IMR-90 (cell line): ENCODE measurements around the gene COPA. TPM values are rescaled to one million over a fixed set of nuclear protein-coding genes. Genes with fewer than 3 reads are reported as not detected.

Experiments
- ATAC-seq: fragments of 200-7000 bp; cut with Tn5 transposase; 2 replicates; pipeline ENCODE4 v1.9.1; 2020; ENCODE audit warnings: low read depth, mild to moderate bottlenecking, moderate library complexity
- BruUV-seq: library from RNA; stranded (reverse); fragments of 400-500 nt; replicated peaks from 2 replicates; lab custom pipeline; 2021; lab: Mats Ljungman, UMichigan
- CTCF ChIA-PET: fragments of 300-600 bp; formaldehyde crosslinking; extraction: SDS; loops from one replicate; lab custom pipeline; 2021; ENCODE audit warnings: antibody characterized with exemption; lab: Yijun Ruan, JAX
- POLR2A ChIA-PET: fragments of 300-600 bp; sonication (Branson Sonifier 250); formaldehyde crosslinking; loops from one replicate; lab custom pipeline; 2022; ENCODE audit warnings: antibody characterized with exemption; ENCODE audit not compliant: unreplicated experiment; lab: Charles Lee
- DNase-seq: peaks from one replicate; pipeline ENCODE4 v3.0.0; 2013
- H2AFZ ChIP-seq: replicated peaks from 2 replicates; pipeline ENCODE3; 2013; ENCODE audit warnings: low read length, mild to moderate bottlenecking; ENCODE audit not compliant: poor library complexity
- H2AK5ac ChIP-seq: 2 replicates; pipeline ENCODE4 v1.6.1; 2013; ENCODE audit warnings: low read depth, low read length, inconsistent platforms
- H2AK9ac ChIP-seq: replicated peaks from 2 replicates; pipeline ENCODE3; 2013; ENCODE audit warnings: mild to moderate bottlenecking, low read depth, low read length, moderate library complexity; ENCODE audit not compliant: poor library complexity
- H2BK120ac ChIP-seq: 2 replicates; pipeline ENCODE4 v1.6.1; 2013; ENCODE audit warnings: low read depth, low read length, inconsistent platforms
- H2BK15ac ChIP-seq: 3 replicates; pipeline ENCODE4 v1.6.1; 2013; ENCODE audit warnings: low read depth, low read length, inconsistent platforms
- H2BK20ac ChIP-seq: 2 replicates; pipeline ENCODE4 v1.6.1; 2013; ENCODE audit warnings: low read depth, mild to moderate bottlenecking, inconsistent platforms, low read length, moderate library complexity
- H2BK5ac ChIP-seq: 2 replicates; pipeline ENCODE4 v1.6.1; 2013; ENCODE audit warnings: mild to moderate bottlenecking, low read depth, low read length, inconsistent platforms; ENCODE audit not compliant: poor library complexity, severe bottlenecking
- H3K14ac ChIP-seq: replicated peaks from 2 replicates; pipeline ENCODE4 v1.6.1; 2013; ENCODE audit warnings: low read depth, low read length, inconsistent platforms
- H3K18ac ChIP-seq: 2 replicates; pipeline ENCODE4 v1.6.1; 2013; ENCODE audit warnings: low read depth, low read length, control low read depth
- H3K23ac ChIP-seq: 2 replicates; pipeline ENCODE4 v1.6.1; 2013; ENCODE audit warnings: low read depth, low read length, inconsistent platforms
- H3K27ac ChIP-seq: 2 replicates; pipeline ENCODE4 v1.5.1; 2013; ENCODE audit warnings: mild to moderate bottlenecking, control low read depth, low read length; ENCODE audit not compliant: insufficient read depth
- H3K27me3 ChIP-seq: 2 replicates; pipeline ENCODE4 v1.6.1; 2013; ENCODE audit warnings: low read length; ENCODE audit not compliant: control insufficient read depth, insufficient read depth
- H3K36me3 ChIP-seq: 2 replicates; pipeline ENCODE4 v1.6.1; 2013; ENCODE audit warnings: low read length, mixed read lengths; ENCODE audit not compliant: control insufficient read depth, insufficient read depth
- H3K4ac ChIP-seq: 2 replicates; pipeline ENCODE4 v1.6.1; 2013; ENCODE audit warnings: low read depth, low read length, inconsistent platforms
- H3K4me1 ChIP-seq: 2 replicates; pipeline ENCODE4 v1.6.1; 2013; ENCODE audit warnings: low read length, mixed read lengths; ENCODE audit not compliant: control insufficient read depth, insufficient read depth
- H3K4me2 ChIP-seq: 2 replicates; pipeline ENCODE4 v1.6.1; 2013; ENCODE audit warnings: low read depth, mild to moderate bottlenecking, control low read depth, low read length, moderate library complexity
- H3K4me3 ChIP-seq: 2 replicates; pipeline ENCODE4 v1.5.1; 2013; ENCODE audit warnings: low read depth, mild to moderate bottlenecking, control low read depth, low read length, moderate library complexity; ENCODE audit not compliant: insufficient read depth
- H3K56ac ChIP-seq: 2 replicates; pipeline ENCODE4 v1.6.1; 2013; ENCODE audit warnings: low read length, inconsistent platforms; ENCODE audit not compliant: insufficient read depth; ENCODE audit errors: extremely low read depth
- H3K79me1 ChIP-seq, 2 experiments: 2 replicates each; pipeline ENCODE4 v1.6.1; 2013; ENCODE audit warnings: low read length in 2 of 2, inconsistent platforms in 1 of 2, low read depth in 1 of 2
- H3K9ac ChIP-seq: 2 replicates; pipeline ENCODE4 v1.6.1; 2013; ENCODE audit warnings: low read depth, low read length, control low read depth
- H3K9me1 ChIP-seq: 2 replicates; pipeline ENCODE4 v1.6.1; 2013; ENCODE audit warnings: low read length, inconsistent platforms; ENCODE audit not compliant: insufficient read depth
- H3K9me3 ChIP-seq: 2 replicates; pipeline ENCODE4 v1.6.1; 2013; ENCODE audit warnings: low read length; ENCODE audit not compliant: control insufficient read depth, insufficient read depth
- H4K20me1 ChIP-seq: 2 replicates; pipeline ENCODE4 v1.6.1; 2013; ENCODE audit warnings: low read length, inconsistent platforms; ENCODE audit not compliant: insufficient read depth
- H4K5ac ChIP-seq: 2 replicates; pipeline ENCODE4 v1.6.1; 2013; ENCODE audit warnings: mild to moderate bottlenecking, low read depth, low read length, control low read depth
- H4K8ac ChIP-seq, 2 experiments: 2 replicates each; pipeline ENCODE4 v1.6.1; 2013; ENCODE audit warnings: low read depth in 2 of 2, low read length in 2 of 2, control low read depth in 1 of 2, inconsistent platforms in 1 of 2
- H4K91ac ChIP-seq: 2 replicates; pipeline ENCODE4 v1.6.1; 2013; ENCODE audit warnings: low read depth, low read length, inconsistent platforms; ENCODE audit not compliant: insufficient read depth
- BHLHE40 ChIP-seq: fragments of 150-350 bp; IDR thresholded peaks from 2 replicates; pipeline ENCODE4 v1.6.1; 2016; ENCODE audit warnings: mild to moderate bottlenecking, low read depth, low read length
- CEBPB ChIP-seq: IDR thresholded peaks from 2 replicates; pipeline ENCODE4 v1.6.1; 2012; ENCODE audit warnings: low read depth, low read length, improper control_type of control experiment
- CHD1 ChIP-seq: IDR thresholded peaks from 2 replicates; pipeline ENCODE4 v1.6.1; 2012; ENCODE audit warnings: low read depth, low read length, improper control_type of control experiment
- CTCF ChIP-seq: conservative IDR thresholded peaks from 2 replicates; pipeline ENCODE4 v1.5.1; 2012; ENCODE audit warnings: mild to moderate bottlenecking, low read depth, low read length, improper control_type of control experiment
- ELK1 ChIP-seq: fragments of 150-350 bp; IDR thresholded peaks from 2 replicates; pipeline ENCODE4 v1.6.1; 2016; ENCODE audit warnings: low read depth, mild to moderate bottlenecking, low read length, moderate library complexity, borderline replicate concordance
- FOS ChIP-seq: fragments of 150-350 bp; IDR thresholded peaks from 2 replicates; pipeline ENCODE4 v1.6.1; 2016; ENCODE audit warnings: low read depth, low read length
- MAFK ChIP-seq: IDR thresholded peaks from 2 replicates; pipeline ENCODE4 v1.6.1; 2012; ENCODE audit warnings: low read depth, low read length, improper control_type of control experiment
- MAZ ChIP-seq: IDR thresholded peaks from 2 replicates; pipeline ENCODE4 v1.6.1; 2012; ENCODE audit warnings: low read depth, mild to moderate bottlenecking, low read length, improper control_type of control experiment, moderate library complexity, borderline replicate concordance
- MXI1 ChIP-seq: IDR thresholded peaks from 2 replicates; pipeline ENCODE4 v1.6.1; 2012; ENCODE audit warnings: low read depth, mild to moderate bottlenecking, low read length, moderate library complexity, borderline replicate concordance
- NFE2L2 ChIP-seq: fragments of 150-350 bp; IDR thresholded peaks from 2 replicates; pipeline ENCODE4 v1.6.1; 2016; ENCODE audit warnings: low read depth, mild to moderate bottlenecking, low read length
- POLR2A ChIP-seq: IDR thresholded peaks from 2 replicates; pipeline ENCODE4 v1.6.1; 2012; ENCODE audit warnings: mild to moderate bottlenecking, low read depth, low read length
- RAD21 ChIP-seq: IDR thresholded peaks from 2 replicates; pipeline ENCODE4 v1.6.1; 2012; ENCODE audit warnings: low read length, improper control_type of control experiment
- RCOR1 ChIP-seq: IDR thresholded peaks from 2 replicates; pipeline ENCODE4 v1.6.1; 2012; ENCODE audit warnings: mild to moderate bottlenecking, low read length, improper control_type of control experiment; ENCODE audit not compliant: insufficient replicate concordance
- RFX5 ChIP-seq: IDR thresholded peaks from 2 replicates; pipeline ENCODE4 v1.8.0; 2012; ENCODE audit warnings: low read depth, mild to moderate bottlenecking, low read length, moderate library complexity
- SMC3 ChIP-seq: fragments of 150-350 bp; IDR thresholded peaks from 2 replicates; pipeline ENCODE4 v1.6.1; 2016; ENCODE audit warnings: low read depth, mild to moderate bottlenecking, antibody characterized with exemption, low read length, moderate library complexity
- USF2 ChIP-seq: fragments of 150-350 bp; IDR thresholded peaks from 2 replicates; pipeline ENCODE4 v1.6.1; 2017; ENCODE audit warnings: mild to moderate bottlenecking, antibody characterized with exemption, low read length, low read depth
- WGBS, 2 experiments: methylation state at CpG; one replicate each; pipeline versions ENCODE4 v1.1.5 to v1.1.7; 2013; ENCODE audit warnings: missing lambda C conversion rate in 2 of 2; ENCODE audit not compliant: insufficient read length in 1 of 2; ENCODE audit errors: extremely low coverage in 2 of 2; 5-methylcytosine and 5-hydroxymethylcytosine counted together
- dilution Hi-C: fragments of 300-500 bp; cut with HindIII; formaldehyde crosslinking; loops from one replicate; pipeline ENCODE4 v1.14.3; 2018; ENCODE audit warnings: low sequenced_read_pairs; ENCODE audit not compliant: unreplicated experiment
- in situ Hi-C: fragments of 300-500 bp; cut with MboI; formaldehyde crosslinking; loops from 3 replicates; pipeline ENCODE4 v1.14.3; 2019; ENCODE audit warnings: low sequenced_read_pairs, inconsistent platforms, mixed read lengths
- intact Hi-C: fragments of 100-400 bp; cut with micrococcal nuclease; formaldehyde crosslinking; loops from 2 replicates; pipeline ENCODE4 v1.10.0; 2022
- polyA plus RNA-seq, 3 experiments: library from polyadenylated mRNA; depleted of rRNA; stranded (reverse); fragments of >200 nt; gene quantifications; 2 replicates each; pipeline ENCODE4 v1.2.3, GENCODE V29; 2012; ENCODE audit warnings: low replicate concordance in 1 of 3
- total RNA-seq: library from RNA; depleted of rRNA; stranded (reverse); fragments of >200 nt; gene quantifications from 2 replicates; pipeline ENCODE4 v1.2.3, GENCODE V29; 2012

COPA gene
- total and polyA plus RNA-seq, 2 of the 4 experiments (the other 2 are of a cell fraction): 204 to 436 TPM

DNA sequence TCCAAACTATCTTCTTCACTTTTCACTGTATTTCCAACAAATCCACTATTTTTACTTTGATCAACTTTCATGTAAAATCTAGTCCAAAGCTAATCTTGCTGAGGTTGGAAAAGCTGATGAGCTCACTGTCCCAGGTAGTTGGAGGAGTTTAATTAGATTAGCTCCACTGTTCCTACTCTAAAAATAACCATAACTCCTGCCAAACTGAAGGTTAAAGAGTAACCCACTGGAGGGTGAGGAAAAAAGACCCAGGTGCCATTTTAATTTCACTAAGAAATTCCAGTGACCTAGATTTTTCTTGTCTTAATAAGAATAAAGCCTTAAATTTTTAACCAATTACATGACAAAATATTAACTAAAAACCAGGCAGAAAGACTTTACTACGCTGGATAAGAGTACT lies 96.0 kb downstream of the COPA start:
- H3K9me1 ChIP-seq: no peaks in the 10 kb centered on the region
- no peak overlapping the region for H2BK15ac ChIP-seq
- H2AK5ac ChIP-seq: no peak overlapping the region
- H3K23ac ChIP-seq: no peak overlapping the region
- peaks cover 28% of the 10 kb centered on the region for H4K20me1 ChIP-seq
- H2BK120ac ChIP-seq: no peak overlapping the region
- no peak overlapping the region for H4K5ac ChIP-seq
- no TSS peak for BruUV-seq
- H3K56ac ChIP-seq: no peak overlapping the region
- CTCF ChIA-PET: interaction anchor here (1.2 to 1.6 kb wide), 2 partner anchors 9 to 146 kb away, joined by 3 to 4 read pairs; no protein-coding TSS in a partner anchor
- H3K4me1 ChIP-seq: peaks cover 2% of the 10 kb centered on the region; the same call in 1 of the 2 replicates
- H4K8ac ChIP-seq: no peak overlapping the region
- no peak overlapping the region for H3K4me2 ChIP-seq
- no peak overlapping the region for H2AK9ac ChIP-seq
- in situ Hi-C loops (no loop called here), dilution Hi-C loops (no loop called here), intact Hi-C loops (loop anchor here (5.0 kb wide), 1 partner anchor 55 kb away; the partner anchor contains the start of gene CASQ1)
- no peak overlapping the region for H3K9ac ChIP-seq
- H3K4me3 ChIP-seq: no peak overlapping the region
- ATAC-seq (no peak), DNase-seq (no peak)
- no peak overlapping the region for H3K18ac ChIP-seq
- H4K91ac ChIP-seq: no peak overlapping the region
- TF ChIP-seq CHD1 (no peak), FOS (no peak), MXI1 (no peak), BHLHE40 (no peak), RFX5 (no peak), USF2 (no peak), SMC3 (no peak), NFE2L2 (no peak), RCOR1 (no peak), MAZ (no peak), MAFK (no peak), CTCF (no peak), ELK1 (no peak), CEBPB (no peak), RAD21 (no peak), POLR2A (no peak)
- POLR2A ChIA-PET: no interaction called here
- WGBS, 2 experiments: no CpG with 5 or more reads among the region's 1 CpG
- no peaks in the 10 kb centered on the region for H3K27me3 ChIP-seq
- H3K27ac ChIP-seq: no peak overlapping the region
- H3K9me3 ChIP-seq: no peaks in the 10 kb centered on the region
- H2BK5ac ChIP-seq: no peak overlapping the region
- H3K36me3 ChIP-seq: peaks cover 4% of the 10 kb centered on the region; the same call in 1 of the 2 replicates
- no peak overlapping the region for H3K4ac ChIP-seq
- no peak overlapping the region for H2AFZ ChIP-seq
- H3K79me1 ChIP-seq: peaks cover 31 to 57% of the 10 kb centered on the region in 2 experiments
- no peak overlapping the region for H2BK20ac ChIP-seq
- no peak overlapping the region for H3K14ac ChIP-seq
